SK-N-MC (cell line): Measurements from ENCODE around the gene NINJ2.

Experiments
- DNase-seq: peaks from one replicate; pipeline ENCODE4 v3.0.0-alpha.2; 2011; ENCODE audit warnings: low read depth, low spot score
- H3K27ac ChIP-seq: fragments of 200-600 bp; sonication (generic); 2 replicates; pipeline ENCODE4 v1.5.1; 2016; ENCODE audit warnings: mixed run types
- H3K36me3 ChIP-seq: fragments of 200-600 bp; sonication (generic); 2 replicates; pipeline ENCODE4 v1.6.1; 2017; ENCODE audit warnings: antibody characterized with exemption, low read length, mixed read lengths; ENCODE audit not compliant: insufficient read depth
- H3K4me3 ChIP-seq: fragments of 200-600 bp; sonication (generic); 2 replicates; pipeline ENCODE4 v1.5.1; 2016
- H3K9ac ChIP-seq: fragments of 200-600 bp; sonication (generic); 2 replicates; pipeline ENCODE4 v1.8.0; 2017; ENCODE audit warnings: mixed run types, mixed read lengths; ENCODE audit not compliant: insufficient read length
- H3K9me3 ChIP-seq: fragments of 200-600 bp; sonication (generic); 2 replicates; pipeline ENCODE4 v1.6.1; 2017; ENCODE audit warnings: low read depth, mild to moderate bottlenecking, antibody characterized with exemption, low read length, moderate library complexity, mixed read lengths
- EZH2 ChIP-seq: fragments of 200-600 bp; sonication (generic); IDR thresholded peaks from one replicate; pipeline ENCODE4 v1.6.1; 2017; ENCODE audit warnings: antibody characterized with exemption
- FOXP2 ChIP-seq: optimal IDR thresholded peaks from 2 replicates; pipeline ENCODE3; 2011; ENCODE audit warnings: mild to moderate bottlenecking, moderate library complexity; ENCODE audit not compliant: insufficient read depth; ENCODE audit errors: extremely low read length, control extremely low read depth
- POLR2AphosphoS5 ChIP-seq: IDR thresholded peaks from 2 replicates; pipeline ENCODE4 v1.6.1; 2012; ENCODE audit warnings: mild to moderate bottlenecking, low read depth, low read length, borderline replicate concordance

Gene NINJ2

GRCh38 chr12:614411-614970 is 48.8 kb downstream of the NINJ2 start:
- Histone ChIP-seq H3K36me3 (no peaks in the 10 kb centered on the region), H3K9me3 (no peaks in the 10 kb centered on the region), H3K27ac (no peak overlapping the region), H3K4me3 (no peak overlapping the region), H3K9ac (no peak overlapping the region)
- no peak for TF ChIP-seq POLR2AphosphoS5
- no peak for TF ChIP-seq EZH2
- TF ChIP-seq FOXP2: no peak
- DNase-seq: no peak

GRCh38 chr12:613996-614395 is 49.2 kb downstream of the NINJ2 start:
- Histone ChIP-seq H3K27ac (no peak overlapping the region), H3K9ac (no peak overlapping the region), H3K36me3 (no peaks in the 10 kb centered on the region), H3K4me3 (no peak overlapping the region), H3K9me3 (no peaks in the 10 kb centered on the region)
- no peak for DNase-seq
- TF ChIP-seq POLR2AphosphoS5: no peak
- no peak for TF ChIP-seq EZH2
- TF ChIP-seq FOXP2: no peak

DNA sequence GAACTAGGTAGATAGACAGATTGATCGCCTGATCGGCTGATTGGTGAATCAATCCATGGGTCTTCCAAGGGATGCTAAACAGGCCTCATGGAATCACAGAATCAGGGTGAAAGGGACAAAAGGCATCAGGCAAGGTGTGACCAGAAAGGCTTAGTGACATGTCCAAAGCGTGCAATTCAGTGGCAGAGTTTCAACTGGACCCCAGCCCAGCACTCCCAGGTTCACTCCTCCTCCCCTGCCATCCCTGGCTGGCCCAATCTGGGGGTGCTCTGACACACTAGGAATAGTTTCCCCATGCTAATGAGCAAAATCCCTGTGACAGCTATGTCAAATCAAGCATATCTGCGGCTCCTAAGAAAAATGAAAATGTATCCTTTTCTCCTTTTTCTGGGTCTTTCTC is 50.4 kb downstream of the NINJ2 start:
- Histone ChIP-seq H3K27ac (no peak overlapping the region), H3K9me3 (no peaks in the 10 kb centered on the region), H3K4me3 (no peak overlapping the region), H3K9ac (no peak overlapping the region), H3K36me3 (no peaks in the 10 kb centered on the region)
- TF ChIP-seq POLR2AphosphoS5 (no peak), EZH2 (no peak), FOXP2 (no peak)
- DNase-seq: no peak

DNA sequence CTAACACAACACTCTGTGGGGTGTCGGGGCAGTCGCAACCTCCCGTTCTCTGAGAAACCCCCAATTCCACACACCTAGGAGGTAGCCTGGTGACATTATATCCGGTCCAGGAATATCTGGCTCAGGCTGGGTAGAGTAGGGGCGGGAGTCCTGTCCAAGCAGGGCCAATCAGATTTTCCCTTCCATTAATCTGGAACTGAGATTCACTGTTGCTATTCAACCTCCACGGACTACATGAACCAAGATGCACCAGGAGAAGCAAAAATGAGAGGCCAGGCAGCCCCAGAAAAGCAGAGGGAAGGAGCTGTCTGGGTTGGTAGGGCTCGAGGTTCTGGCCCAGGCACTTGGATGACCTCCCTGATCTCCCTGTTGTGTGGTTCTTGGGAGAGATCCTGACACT is 51.0 kb downstream of the NINJ2 start:
- TF ChIP-seq POLR2AphosphoS5: no peak
- TF ChIP-seq EZH2: no peak
- TF ChIP-seq FOXP2: no peak
- no peak overlapping the region for H3K9ac ChIP-seq

DNA sequence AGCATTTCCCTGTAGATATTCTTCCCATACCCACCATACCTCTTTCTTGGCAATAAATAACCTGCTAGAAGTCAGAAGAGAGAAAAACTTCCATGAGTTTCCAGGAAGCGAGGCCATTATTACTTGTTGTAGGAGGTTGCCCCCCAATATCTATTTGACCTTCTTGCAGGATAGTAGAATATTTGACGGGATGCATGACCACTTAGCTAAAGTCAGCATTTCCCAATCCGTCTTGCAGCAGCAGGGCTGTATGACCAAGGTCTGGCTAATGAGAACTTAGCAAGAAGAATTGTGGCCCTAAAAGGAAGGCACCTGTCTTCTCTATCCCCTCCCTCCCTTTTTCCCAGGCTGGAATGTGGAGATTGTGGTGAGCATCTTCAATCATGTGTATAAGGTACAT is 51.5 kb downstream of the NINJ2 start:
- no peak for DNase-seq
- H3K27ac ChIP-seq: no peak overlapping the region
- no peaks in the 10 kb centered on the region for H3K36me3 ChIP-seq
- no peak for TF ChIP-seq FOXP2
- TF ChIP-seq POLR2AphosphoS5: no peak
- TF ChIP-seq EZH2: no peak
- no peak overlapping the region for H3K4me3 ChIP-seq
- no peaks in the 10 kb centered on the region for H3K9me3 ChIP-seq
- no peak overlapping the region for H3K9ac ChIP-seq

More for the DNA sequence above, 51.0 kb downstream of the NINJ2 start:
- no peak for DNase-seq
- Histone ChIP-seq H3K36me3 (no peaks in the 10 kb centered on the region), H3K9me3 (no peaks in the 10 kb centered on the region), H3K4me3 (no peak overlapping the region), H3K27ac (no peak overlapping the region)

DNA sequence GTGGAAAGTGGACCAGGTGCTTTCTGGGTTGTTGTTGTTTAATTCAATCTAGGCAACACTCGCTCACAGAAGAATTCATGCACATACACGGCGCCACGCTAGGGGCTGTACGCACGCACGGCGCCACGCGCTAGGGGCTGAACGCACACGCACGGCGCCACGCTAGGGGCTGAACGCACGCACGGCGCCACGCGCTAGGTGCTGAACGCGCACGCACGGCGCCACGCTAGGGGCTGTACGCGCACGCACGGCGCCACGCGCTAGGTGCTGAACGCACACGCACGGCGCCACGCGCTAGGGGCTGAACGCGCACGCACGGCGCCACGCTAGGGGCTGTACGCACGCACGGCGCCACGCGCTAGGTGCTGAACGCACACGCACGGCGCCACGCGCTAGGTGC is 54.3 kb downstream of the NINJ2 start:
- TF ChIP-seq EZH2 (no peak), POLR2AphosphoS5 (no peak), FOXP2 (no peak)
- DNase-seq: no peak
- Histone ChIP-seq H3K27ac (no peak overlapping the region), H3K36me3 (no peaks in the 10 kb centered on the region), H3K4me3 (no peak overlapping the region), H3K9ac (no peak overlapping the region), H3K9me3 (no peaks in the 10 kb centered on the region)

DNA sequence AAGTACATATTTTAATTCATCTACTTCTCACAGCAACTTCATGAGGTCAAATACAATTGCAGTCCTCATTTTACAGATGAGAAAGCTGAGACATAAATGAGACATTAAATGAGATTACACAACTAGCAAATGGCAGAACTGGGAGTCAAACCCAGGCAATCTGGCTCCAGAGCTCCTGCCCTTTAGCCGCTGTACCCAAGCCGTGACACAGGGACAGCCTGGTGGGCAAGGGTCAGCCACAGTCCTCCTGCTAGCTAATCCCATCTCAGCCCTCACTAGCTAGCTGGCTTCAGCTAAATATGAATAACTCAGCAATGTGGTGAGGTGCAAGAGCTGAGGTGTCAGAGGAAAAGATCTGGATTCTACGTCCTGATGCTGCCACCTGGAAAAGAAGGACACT is 54.8 kb downstream of the NINJ2 start:
- no peaks in the 10 kb centered on the region for H3K36me3 ChIP-seq

GRCh38 chr12:607541-608001 is 55.7 kb downstream of the NINJ2 start:
- Histone ChIP-seq H3K27ac (no peak overlapping the region), H3K9ac (no peak overlapping the region), H3K4me3 (no peak overlapping the region), H3K36me3 (no peaks in the 10 kb centered on the region), H3K9me3 (no peaks in the 10 kb centered on the region)
- TF ChIP-seq POLR2AphosphoS5: no peak
- no peak for TF ChIP-seq FOXP2
- no peak for TF ChIP-seq EZH2
- no peak for DNase-seq

More for the DNA sequence above, 54.8 kb downstream of the NINJ2 start:
- no peak overlapping the region for H3K27ac ChIP-seq
- no peak overlapping the region for H3K4me3 ChIP-seq
- DNase-seq: no peak
- H3K9ac ChIP-seq: no peak overlapping the region
- TF ChIP-seq FOXP2 (no peak), POLR2AphosphoS5 (no peak), EZH2 (no peak)
- no peaks in the 10 kb centered on the region for H3K9me3 ChIP-seq

GRCh38 chr12:604956-605355 is 58.3 kb downstream of the NINJ2 start:
- Histone ChIP-seq H3K9ac (no peak overlapping the region), H3K9me3 (no peaks in the 10 kb centered on the region), H3K27ac (no peak overlapping the region), H3K4me3 (no peak overlapping the region), H3K36me3 (no peaks in the 10 kb centered on the region)
- TF ChIP-seq FOXP2 (no peak), POLR2AphosphoS5 (no peak), EZH2 (no peak)
- DNase-seq: no peak
